ENCODE measurements around the gene PECR.

Gene PECR

GRCh38 chr2:216004697-216005283 lies 76.8 kb downstream of the PECR start:
- H3K4me3 ChIP-seq (ENCODE audit: low read length): no peak overlapping the region
- TF ChIP-seq, protein P1, sequence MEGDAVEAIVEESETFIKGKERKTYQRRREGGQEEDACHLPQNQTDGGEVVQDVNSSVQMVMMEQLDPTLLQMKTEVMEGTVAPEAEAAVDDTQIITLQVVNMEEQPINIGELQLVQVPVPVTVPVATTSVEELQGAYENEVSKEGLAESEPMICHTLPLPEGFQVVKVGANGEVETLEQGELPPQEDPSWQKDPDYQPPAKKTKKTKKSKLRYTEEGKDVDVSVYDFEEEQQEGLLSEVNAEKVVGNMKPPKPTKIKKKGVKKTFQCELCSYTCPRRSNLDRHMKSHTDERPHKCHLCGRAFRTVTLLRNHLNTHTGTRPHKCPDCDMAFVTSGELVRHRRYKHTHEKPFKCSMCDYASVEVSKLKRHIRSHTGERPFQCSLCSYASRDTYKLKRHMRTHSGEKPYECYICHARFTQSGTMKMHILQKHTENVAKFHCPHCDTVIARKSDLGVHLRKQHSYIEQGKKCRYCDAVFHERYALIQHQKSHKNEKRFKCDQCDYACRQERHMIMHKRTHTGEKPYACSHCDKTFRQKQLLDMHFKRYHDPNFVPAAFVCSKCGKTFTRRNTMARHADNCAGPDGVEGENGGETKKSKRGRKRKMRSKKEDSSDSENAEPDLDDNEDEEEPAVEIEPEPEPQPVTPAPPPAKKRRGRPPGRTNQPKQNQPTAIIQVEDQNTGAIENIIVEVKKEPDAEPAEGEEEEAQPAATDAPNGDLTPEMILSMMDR (IDR thresholded peaks at IDR 0.05; ENCODE audit: insufficient read depth, low read depth, low read length, missing control alignments): no peak
- DNase-seq (ENCODE audit: low read depth): no peak

- no peak overlapping the region for H3K4me3 ChIP-seq (ENCODE audit: low read length)
- TF ChIP-seq, protein P1 (IDR thresholded peaks at IDR 0.05; ENCODE audit: insufficient read depth, low read depth, low read length, missing control alignments): no peak
- no peak for DNase-seq (ENCODE audit: low read depth)
Measured at GRCh38 chr2:216003876-216004696, 77.5 kb downstream of the PECR start.

GRCh38 chr2:216002693-216003092 lies 78.9 kb downstream of the PECR start:
- no peak overlapping the region for H3K4me3 ChIP-seq (ENCODE audit: low read length)
- TF ChIP-seq, protein P1 (IDR thresholded peaks at IDR 0.05; ENCODE audit: insufficient read depth, low read depth, low read length, missing control alignments): no peak
- no peak for DNase-seq (ENCODE audit: low read depth)

GRCh38 chr2:216002101-216002678 lies 79.4 kb downstream of the PECR start:
- peak; percentile 33 for DNase-seq (ENCODE audit: low read depth)
- H3K4me3 ChIP-seq (ENCODE audit: low read length): no peak overlapping the region
- TF ChIP-seq, protein P1 (IDR thresholded peaks at IDR 0.05; ENCODE audit: insufficient read depth, low read depth, low read length, missing control alignments): no peak

- DNase-seq (ENCODE audit: low read depth): no peak
- TF ChIP-seq, protein P1 (IDR thresholded peaks at IDR 0.05; ENCODE audit: insufficient read depth, low read depth, low read length, missing control alignments): no peak
- no peak overlapping the region for H3K4me3 ChIP-seq (ENCODE audit: low read length)
Measured at GRCh38 chr2:216001216-216002100, 80.2 kb downstream of the PECR start.

DNA sequence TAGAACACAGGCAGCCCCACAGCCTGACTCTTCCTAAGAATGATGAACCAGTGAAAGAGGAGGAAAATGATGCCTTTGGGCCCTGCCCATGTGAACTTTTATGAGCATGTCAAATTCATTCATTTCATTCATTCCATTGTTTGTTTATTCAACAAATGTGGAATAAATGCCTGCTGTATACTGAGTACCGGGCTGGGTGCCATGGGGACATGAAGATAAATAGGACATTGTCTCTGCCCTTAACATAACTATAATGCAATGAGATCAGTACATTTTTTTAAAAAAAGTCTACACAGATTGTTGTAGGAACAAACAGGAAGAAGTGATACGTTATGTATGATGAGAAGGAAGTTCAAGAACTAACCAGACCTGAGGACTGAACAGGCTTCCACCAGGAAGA lies 83.0 kb downstream of the PECR start:
- H3K4me3 ChIP-seq (ENCODE audit: low read length): no peak overlapping the region
- TF ChIP-seq, protein P1 (IDR thresholded peaks at IDR 0.05; ENCODE audit: insufficient read depth, low read depth, low read length, missing control alignments): no peak
- DNase-seq (ENCODE audit: low read depth): no peak

All from epithelial cell of esophagus (primary cell).